MM.1S (cell line): ENCODE measurements around the gene NUTM1.
A peak's percentile ranks its signal among the peaks of the same experiment; 100 is the strongest.

Experiments used
- DNase-seq: peaks from one replicate; pipeline ENCODE4 v3.0.0-alpha.2; 2015
- H2AFZ ChIP-seq: fragments of 300-600 bp; sonication (generic); 2 replicates; pipeline ENCODE4 v1.6.0; 2016; ENCODE audit warnings: antibody characterized with exemption, low read length
- H3F3A ChIP-seq: fragments of 300-600 bp; sonication (generic); 2 replicates; pipeline ENCODE4 v1.6.1; 2016; ENCODE audit warnings: mild to moderate bottlenecking, antibody characterized with exemption, low read length, moderate library complexity, mixed read lengths; ENCODE audit not compliant: insufficient read depth
- H3K27ac ChIP-seq: fragments of 300-600 bp; sonication (generic); 2 replicates; pipeline ENCODE4 v1.5.1; 2016; ENCODE audit warnings: mild to moderate bottlenecking, low read length
- H3K27me3 ChIP-seq: fragments of 300-600 bp; sonication (generic); replicated peaks from 2 replicates; pipeline ENCODE4 v1.6.0; 2016; ENCODE audit warnings: low read length; ENCODE audit not compliant: insufficient read depth
- H3K36me3 ChIP-seq: fragments of 300-600 bp; sonication (generic); replicated peaks from 2 replicates; pipeline ENCODE4 v1.6.1; 2016; ENCODE audit warnings: mild to moderate bottlenecking, low read length, mixed read lengths; ENCODE audit not compliant: insufficient read depth
- H3K4me1 ChIP-seq: fragments of 300-600 bp; sonication (generic); 2 replicates; pipeline ENCODE4 v1.6.1; 2016; ENCODE audit warnings: low read length, mixed read lengths
- H3K4me2 ChIP-seq: fragments of 300-600 bp; sonication (generic); 2 replicates; pipeline ENCODE4 v1.6.0; 2016; ENCODE audit warnings: low read depth, low read length
- H3K4me3 ChIP-seq: fragments of 300-600 bp; sonication (generic); 2 replicates; pipeline ENCODE4 v1.5.1; 2016; ENCODE audit warnings: low read length, mixed read lengths
- H3K79me2 ChIP-seq: fragments of 300-600 bp; sonication (generic); 2 replicates; pipeline ENCODE4 v1.6.1; 2016; ENCODE audit warnings: mixed run types, low read length, mixed read lengths
- H3K9ac ChIP-seq: fragments of 300-600 bp; sonication (generic); 2 replicates; pipeline ENCODE4 v1.6.1; 2016; ENCODE audit warnings: low read length, mixed read lengths
- H3K9me2 ChIP-seq: fragments of 300-600 bp; sonication (generic); replicated peaks from 2 replicates; pipeline ENCODE4 v1.6.1; 2016; ENCODE audit warnings: mild to moderate bottlenecking, low read length, mixed read lengths; ENCODE audit not compliant: insufficient read depth
- H3K9me3 ChIP-seq: fragments of 300-600 bp; sonication (generic); replicated peaks from 2 replicates; pipeline ENCODE4 v1.6.1; 2016; ENCODE audit warnings: mild to moderate bottlenecking, low read length, mixed read lengths; ENCODE audit not compliant: insufficient read depth
- H4K20me1 ChIP-seq: fragments of 300-600 bp; sonication (generic); 2 replicates; pipeline ENCODE4 v1.6.1; 2016; ENCODE audit warnings: mild to moderate bottlenecking, low read length, moderate library complexity, mixed read lengths; ENCODE audit not compliant: insufficient read depth
- CTCF ChIP-seq: fragments of 300-600 bp; sonication (generic); IDR thresholded peaks from 2 replicates; pipeline ENCODE4 v1.5.1; 2016; ENCODE audit warnings: antibody characterized with exemption, low read length, mixed read lengths
- EZH2 ChIP-seq: fragments of 300-600 bp; sonication (generic); optimal IDR thresholded peaks from 2 replicates; pipeline ENCODE3; 2017; ENCODE audit warnings: low read depth, mild to moderate bottlenecking, antibody characterized with exemption, low read length, mixed read lengths
- EZH2phosphoT487 ChIP-seq: fragments of 300-600 bp; sonication (generic); IDR thresholded peaks from 2 replicates; pipeline ENCODE4 v1.6.1; 2018; ENCODE audit warnings: antibody characterized with exemption, low read length

Gene NUTM1

GRCh38 chr15:34342737-34343575 is at the start of gene NUTM1, which contains the start of gene NOP10:
Gene NUTM1, plus strand, starts transcription at chr15:34343315. Its CDS starts 382 bp downstream, at chr15:34343697.
Gene NOP10, minus strand, starts transcription at chr15:34343136. Its CDS starts 63 bp downstream, at chr15:34343073.
- Histone ChIP-seq H3K4me1 (0 out of 2 replicates have a peak, but pooled peaks cover 5% of the 10 kb centered on the region), H3K36me3 (no peaks in the 10 kb centered on the region; the same call in 1 of the 2 replicates), H3K9ac (peak within 1 kb of the TSS; percentile 69), H3K4me2 (peak within 1 kb of the TSS; percentile 53; the same call in 1 of the 2 replicates), H4K20me1 (no peaks in the 10 kb centered on the region), H3K4me3 (peak within 1 kb of the TSS; percentile 84), H3K27me3 (no peaks in the 10 kb centered on the region), H3K79me2 (peaks cover 32% of the 10 kb centered on the region), H3K27ac (peak within 1 kb of the TSS; percentile 75; the same call in 1 of the 2 replicates), H2AFZ (peak within 1 kb of the TSS; percentile 82), H3K9me3 (no peaks in the 10 kb centered on the region), H3K9me2 (no peaks in the 10 kb centered on the region), H3F3A (peaks cover 13% of the 10 kb centered on the region)
- peak; percentile 94 for DNase-seq
- TF ChIP-seq EZH2 (no peak), CTCF (peak; percentile 91)

- no peaks in the 10 kb centered on the region for H3K9me3 ChIP-seq
- no peaks in the 10 kb centered on the region for H3K27me3 ChIP-seq
- no peaks in the 10 kb centered on the region for H3F3A ChIP-seq
- H3K79me2 ChIP-seq: peaks cover 54% of the 10 kb centered on the region
- no peak overlapping the region for H2AFZ ChIP-seq
- H3K9ac ChIP-seq: no peak overlapping the region
- DNase-seq: no peak
- H4K20me1 ChIP-seq: no peaks in the 10 kb centered on the region
- TF ChIP-seq EZH2phosphoT487: no peak
- TF ChIP-seq EZH2: no peak
- no peak for TF ChIP-seq CTCF
- H3K9me2 ChIP-seq: no peaks in the 10 kb centered on the region
- H3K36me3 ChIP-seq: no peaks in the 10 kb centered on the region
- H3K4me3 ChIP-seq: no peak overlapping the region
- H3K27ac ChIP-seq: no peak overlapping the region
- H3K4me1 ChIP-seq: no peaks in the 10 kb centered on the region
- H3K4me2 ChIP-seq: no peak overlapping the region
Observed at GRCh38 chr15:34297059-34297458, 46.1 kb upstream of the NUTM1 start.

- no peaks in the 10 kb centered on the region for H3K36me3 ChIP-seq
- TF ChIP-seq EZH2 (no peak), EZH2phosphoT487 (no peak), CTCF (no peak)
- H3K9me2 ChIP-seq: no peaks in the 10 kb centered on the region
- no peak overlapping the region for H3K4me2 ChIP-seq
- no peaks in the 10 kb centered on the region for H3K4me1 ChIP-seq
- no peak overlapping the region for H2AFZ ChIP-seq
- DNase-seq: no peak
- H3K9ac ChIP-seq: no peak overlapping the region
- H3K4me3 ChIP-seq: no peak overlapping the region
- H3K27ac ChIP-seq: no peak overlapping the region
- no peaks in the 10 kb centered on the region for H4K20me1 ChIP-seq
- H3F3A ChIP-seq: no peaks in the 10 kb centered on the region
- H3K79me2 ChIP-seq: peaks cover 41% of the 10 kb centered on the region
- H3K27me3 ChIP-seq: no peaks in the 10 kb centered on the region
- H3K9me3 ChIP-seq: no peaks in the 10 kb centered on the region
Observed at GRCh38 chr15:34301058-34301457, 42.1 kb upstream of the NUTM1 start.
